ENCODE data around the gene RIPK1. TPM values are rescaled to one million over a fixed set of nuclear protein-coding genes. Genes with fewer than 3 reads are reported as not detected.
"Not testable (repeated sequence)": the region's sequence is repeated elsewhere in the genome, so short reads cannot be mapped to it uniquely, and the experiment has no call there.

The RIPK1 gene
- polyA plus RNA-seq, 1 of the 3 experiments (the other 2 are of a cell fraction), result 12.0 TPM

DNA sequence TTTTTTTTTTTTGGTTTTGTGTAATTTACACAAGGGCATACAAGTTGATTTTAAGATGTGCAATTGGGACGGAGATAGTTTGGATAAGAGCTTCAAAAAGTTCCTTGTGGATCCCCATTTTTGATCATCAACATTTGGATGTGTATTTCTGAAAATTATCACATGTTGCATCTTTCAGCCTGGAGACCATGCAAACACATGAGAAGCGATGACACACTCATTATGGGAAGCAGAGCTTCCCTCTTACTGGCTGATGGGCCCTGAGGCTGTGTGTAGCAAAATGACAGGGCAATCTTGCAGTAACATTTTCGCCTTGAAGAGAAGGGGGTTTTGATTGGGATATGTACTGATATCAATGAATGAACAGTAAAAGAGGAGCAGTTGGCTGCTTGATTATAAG lies 22.0 kb upstream of the RIPK1 start:
- ChIA-PET CTCF (interaction anchor here (0.7 kb wide), 1 partner anchor 30 kb away, joined by 3 read pairs; no protein-coding TSS in a partner anchor), POLR2A (no interaction called here)
- no peaks in the 10 kb centered on the region for H3K79me2 ChIP-seq (ENCODE audit: insufficient read depth)
- no peak overlapping the region for H3K4me3 ChIP-seq (ENCODE audit: low read depth in 2 of 2, low read length in 1 of 2)
- no peak overlapping the region for H2AFZ ChIP-seq (ENCODE audit: low read depth)
- no peaks in the 10 kb centered on the region for H3K9me3 ChIP-seq
- peaks cover 5% of the 10 kb centered on the region; the same call in 1 of the 2 replicates for H3K27me3 ChIP-seq (ENCODE audit: insufficient read depth)
- TF ChIP-seq MAX (IDR thresholded peaks at IDR 0.05; ENCODE audit: low read depth) (no peak), SIN3A (IDR thresholded peaks at IDR 0.05; ENCODE audit: borderline replicate concordance, low read depth, low read length) (no peak), TEAD4 (IDR thresholded peaks at IDR 0.05; ENCODE audit: borderline replicate concordance, insufficient read depth) (no peak), EZH2phosphoT487 (IDR thresholded peaks at IDR 0.05; ENCODE audit: borderline replicate concordance, low read depth) (no peak), NRF1 (IDR thresholded peaks at IDR 0.05; ENCODE audit: low read depth, low read length) (no peak), GABPA (IDR thresholded peaks at IDR 0.05; ENCODE audit: low read depth) (no peak), RFX5 (IDR thresholded peaks at IDR 0.05; ENCODE audit: low read length) (no peak), YY1 (IDR thresholded peaks at IDR 0.05; ENCODE audit: low read depth) (no peak), TCF12 (IDR thresholded peaks at IDR 0.05) (no peak)
- TF ChIP-seq, protein P1, sequence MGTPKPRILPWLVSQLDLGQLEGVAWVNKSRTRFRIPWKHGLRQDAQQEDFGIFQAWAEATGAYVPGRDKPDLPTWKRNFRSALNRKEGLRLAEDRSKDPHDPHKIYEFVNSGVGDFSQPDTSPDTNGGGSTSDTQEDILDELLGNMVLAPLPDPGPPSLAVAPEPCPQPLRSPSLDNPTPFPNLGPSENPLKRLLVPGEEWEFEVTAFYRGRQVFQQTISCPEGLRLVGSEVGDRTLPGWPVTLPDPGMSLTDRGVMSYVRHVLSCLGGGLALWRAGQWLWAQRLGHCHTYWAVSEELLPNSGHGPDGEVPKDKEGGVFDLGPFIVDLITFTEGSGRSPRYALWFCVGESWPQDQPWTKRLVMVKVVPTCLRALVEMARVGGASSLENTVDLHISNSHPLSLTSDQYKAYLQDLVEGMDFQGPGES (IDR thresholded peaks at IDR 0.05; ENCODE audit: low read depth, low read length), result no peak
- TF ChIP-seq, protein P2, sequence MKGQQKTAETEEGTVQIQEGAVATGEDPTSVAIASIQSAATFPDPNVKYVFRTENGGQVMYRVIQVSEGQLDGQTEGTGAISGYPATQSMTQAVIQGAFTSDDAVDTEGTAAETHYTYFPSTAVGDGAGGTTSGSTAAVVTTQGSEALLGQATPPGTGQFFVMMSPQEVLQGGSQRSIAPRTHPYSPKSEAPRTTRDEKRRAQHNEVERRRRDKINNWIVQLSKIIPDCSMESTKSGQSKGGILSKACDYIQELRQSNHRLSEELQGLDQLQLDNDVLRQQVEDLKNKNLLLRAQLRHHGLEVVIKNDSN (IDR thresholded peaks at IDR 0.05; ENCODE audit: borderline replicate concordance, low read depth), result no peak
- TF ChIP-seq, protein P3, sequence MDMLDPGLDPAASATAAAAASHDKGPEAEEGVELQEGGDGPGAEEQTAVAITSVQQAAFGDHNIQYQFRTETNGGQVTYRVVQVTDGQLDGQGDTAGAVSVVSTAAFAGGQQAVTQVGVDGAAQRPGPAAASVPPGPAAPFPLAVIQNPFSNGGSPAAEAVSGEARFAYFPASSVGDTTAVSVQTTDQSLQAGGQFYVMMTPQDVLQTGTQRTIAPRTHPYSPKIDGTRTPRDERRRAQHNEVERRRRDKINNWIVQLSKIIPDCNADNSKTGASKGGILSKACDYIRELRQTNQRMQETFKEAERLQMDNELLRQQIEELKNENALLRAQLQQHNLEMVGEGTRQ (IDR thresholded peaks at IDR 0.05; ENCODE audit: borderline replicate concordance, low read depth, low read length), result no peak
- TF ChIP-seq, protein P4, sequence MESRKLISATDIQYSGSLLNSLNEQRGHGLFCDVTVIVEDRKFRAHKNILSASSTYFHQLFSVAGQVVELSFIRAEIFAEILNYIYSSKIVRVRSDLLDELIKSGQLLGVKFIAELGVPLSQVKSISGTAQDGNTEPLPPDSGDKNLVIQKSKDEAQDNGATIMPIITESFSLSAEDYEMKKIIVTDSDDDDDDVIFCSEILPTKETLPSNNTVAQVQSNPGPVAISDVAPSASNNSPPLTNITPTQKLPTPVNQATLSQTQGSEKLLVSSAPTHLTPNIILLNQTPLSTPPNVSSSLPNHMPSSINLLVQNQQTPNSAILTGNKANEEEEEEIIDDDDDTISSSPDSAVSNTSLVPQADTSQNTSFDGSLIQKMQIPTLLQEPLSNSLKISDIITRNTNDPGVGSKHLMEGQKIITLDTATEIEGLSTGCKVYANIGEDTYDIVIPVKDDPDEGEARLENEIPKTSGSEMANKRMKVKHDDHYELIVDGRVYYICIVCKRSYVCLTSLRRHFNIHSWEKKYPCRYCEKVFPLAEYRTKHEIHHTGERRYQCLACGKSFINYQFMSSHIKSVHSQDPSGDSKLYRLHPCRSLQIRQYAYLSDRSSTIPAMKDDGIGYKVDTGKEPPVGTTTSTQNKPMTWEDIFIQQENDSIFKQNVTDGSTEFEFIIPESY (IDR thresholded peaks at IDR 0.05; ENCODE audit: borderline replicate concordance, low read depth), result no peak
- TF ChIP-seq, protein P5, sequence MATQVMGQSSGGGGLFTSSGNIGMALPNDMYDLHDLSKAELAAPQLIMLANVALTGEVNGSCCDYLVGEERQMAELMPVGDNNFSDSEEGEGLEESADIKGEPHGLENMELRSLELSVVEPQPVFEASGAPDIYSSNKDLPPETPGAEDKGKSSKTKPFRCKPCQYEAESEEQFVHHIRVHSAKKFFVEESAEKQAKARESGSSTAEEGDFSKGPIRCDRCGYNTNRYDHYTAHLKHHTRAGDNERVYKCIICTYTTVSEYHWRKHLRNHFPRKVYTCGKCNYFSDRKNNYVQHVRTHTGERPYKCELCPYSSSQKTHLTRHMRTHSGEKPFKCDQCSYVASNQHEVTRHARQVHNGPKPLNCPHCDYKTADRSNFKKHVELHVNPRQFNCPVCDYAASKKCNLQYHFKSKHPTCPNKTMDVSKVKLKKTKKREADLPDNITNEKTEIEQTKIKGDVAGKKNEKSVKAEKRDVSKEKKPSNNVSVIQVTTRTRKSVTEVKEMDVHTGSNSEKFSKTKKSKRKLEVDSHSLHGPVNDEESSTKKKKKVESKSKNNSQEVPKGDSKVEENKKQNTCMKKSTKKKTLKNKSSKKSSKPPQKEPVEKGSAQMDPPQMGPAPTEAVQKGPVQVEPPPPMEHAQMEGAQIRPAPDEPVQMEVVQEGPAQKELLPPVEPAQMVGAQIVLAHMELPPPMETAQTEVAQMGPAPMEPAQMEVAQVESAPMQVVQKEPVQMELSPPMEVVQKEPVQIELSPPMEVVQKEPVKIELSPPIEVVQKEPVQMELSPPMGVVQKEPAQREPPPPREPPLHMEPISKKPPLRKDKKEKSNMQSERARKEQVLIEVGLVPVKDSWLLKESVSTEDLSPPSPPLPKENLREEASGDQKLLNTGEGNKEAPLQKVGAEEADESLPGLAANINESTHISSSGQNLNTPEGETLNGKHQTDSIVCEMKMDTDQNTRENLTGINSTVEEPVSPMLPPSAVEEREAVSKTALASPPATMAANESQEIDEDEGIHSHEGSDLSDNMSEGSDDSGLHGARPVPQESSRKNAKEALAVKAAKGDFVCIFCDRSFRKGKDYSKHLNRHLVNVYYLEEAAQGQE (IDR thresholded peaks at IDR 0.05; ENCODE audit: low read depth, low read length), result no peak
- H4K20me1 ChIP-seq (ENCODE audit: insufficient read depth), result no peaks in the 10 kb centered on the region
- no peaks in the 10 kb centered on the region for H3F3A ChIP-seq (replicated peaks; ENCODE audit: insufficient read depth)
- H3K4me2 ChIP-seq, result no peak overlapping the region
- peaks cover 0 to 4% of the 10 kb centered on the region in 2 experiments; a peak in 1 of 4 replicates for H3K4me1 ChIP-seq (ENCODE audit: control insufficient read depth in 1 of 2, insufficient read depth in 2 of 2, low read depth in 1 of 2, low read length in 1 of 2)
- no peak overlapping the region for H3K9ac ChIP-seq
- H3K27ac ChIP-seq (ENCODE audit: low read depth in 2 of 2, low read length in 1 of 2), result no peak overlapping the region
- H3K36me3 ChIP-seq (replicated peaks in 1 of 2; ENCODE audit: control insufficient read depth in 1 of 2, insufficient read depth in 2 of 2, low read length in 1 of 2), result no peaks in the 10 kb centered on the region
- H3K9me2 ChIP-seq, result no peaks in the 10 kb centered on the region
- 51% methylated on average over 3 of the region's 3 CpGs for WGBS (ENCODE audit: low lambda C conversion rate)
- no peak for DNase-seq

DNA sequence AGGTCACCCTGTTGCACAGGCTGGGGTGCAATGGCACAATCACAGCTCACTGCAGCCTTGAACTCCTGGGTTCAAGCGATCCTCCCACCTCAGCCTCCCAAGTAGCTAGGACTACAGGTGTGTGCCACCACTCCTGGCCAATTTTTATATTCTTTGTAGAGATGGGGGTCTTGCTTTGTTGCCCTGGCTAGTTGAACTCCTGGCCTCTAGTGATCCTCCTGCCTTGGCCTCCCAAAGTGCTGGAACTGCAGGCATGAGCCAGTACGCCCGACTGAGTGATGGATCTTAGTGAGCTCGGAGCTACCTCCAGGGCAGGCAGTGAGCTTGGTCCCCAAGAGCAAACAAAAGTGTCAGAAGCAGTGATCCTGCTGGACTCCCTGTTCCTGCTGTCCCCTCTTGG lies 20.3 kb upstream of the RIPK1 start:
- H3K36me3 ChIP-seq (replicated peaks in 1 of 2; ENCODE audit: control insufficient read depth in 1 of 2, insufficient read depth in 2 of 2, low read length in 1 of 2); H3K9me2 ChIP-seq; H4K20me1 ChIP-seq (ENCODE audit: insufficient read depth); H3K9ac ChIP-seq; H3K4me1 ChIP-seq (ENCODE audit: control insufficient read depth in 1 of 2, insufficient read depth in 2 of 2, low read depth in 1 of 2, low read length in 1 of 2); H3K27me3 ChIP-seq (ENCODE audit: insufficient read depth); CTCF ChIA-PET; H2AFZ ChIP-seq (ENCODE audit: low read depth); H3K9me3 ChIP-seq; POLR2A ChIA-PET; H3K4me2 ChIP-seq; H3K27ac ChIP-seq (ENCODE audit: low read depth in 2 of 2, low read length in 1 of 2); H3F3A ChIP-seq (replicated peaks; ENCODE audit: insufficient read depth); H3K4me3 ChIP-seq (ENCODE audit: low read depth in 2 of 2, low read length in 1 of 2); DNase-seq; H3K79me2 ChIP-seq (ENCODE audit: insufficient read depth): not testable (repeated sequence)
- WGBS (ENCODE audit: low lambda C conversion rate), result 87% methylated on average over 3 of the region's 4 CpGs

Data from SK-N-SH (cell line).